Measurements from ENCODE around the gene POLR2A. TPM values are rescaled to one million over a fixed set of nuclear protein-coding genes. Genes with fewer than 3 reads are reported as not detected.

The POLR2A gene
- total and polyA plus RNA-seq, 2 of the 13 experiments (the other 11 are each of a cell fraction or from before 2014, with no cell fraction given): 17.8 to 18.3 TPM

- TF ChIP-seq ZNF225 (CRISPR knock-in tag; IDR thresholded peaks at IDR 0.05) (no peak), ZNF691 (CRISPR knock-in tag; IDR thresholded peaks at IDR 0.05; ENCODE audit: borderline replicate concordance, low read depth) (no peak), ZNF552 (CRISPR knock-in tag; IDR thresholded peaks at IDR 0.05; ENCODE audit: borderline replicate concordance) (no peak), MAZ (IDR thresholded peaks at IDR 0.05; ENCODE audit: borderline replicate concordance, low read depth, low read length) (no peak), MAZ (CRISPR knock-in tag; IDR thresholded peaks at IDR 0.05; ENCODE audit: low read depth) (no peak), CREB3 (CRISPR knock-in tag; IDR thresholded peaks at IDR 0.05) (no peak), SAP130 (CRISPR knock-in tag; IDR thresholded peaks at IDR 0.05; ENCODE audit: low read depth) (no peak), SNAI1 (CRISPR knock-in tag; IDR thresholded peaks at IDR 0.05; ENCODE audit: borderline replicate concordance) (no peak), ZNF546 (CRISPR knock-in tag; conservative IDR thresholded peaks at IDR 0.05) (no peak), PCBP1 (IDR thresholded peaks at IDR 0.05; ENCODE audit: borderline replicate concordance, low read depth, low read length) (0 out of 2 replicates have a peak, but pooled peaks have one; percentile 19), ZNF205 (CRISPR knock-in tag; IDR thresholded peaks at IDR 0.05) (no peak), ATF3 (CRISPR knock-in tag; IDR thresholded peaks at IDR 0.05) (no peak), ISL2 (CRISPR knock-in tag; IDR thresholded peaks at IDR 0.05) (no peak), NR3C1 (CRISPR knock-in tag; IDR thresholded peaks at IDR 0.05) (no peak), RAD21 (CRISPR knock-in tag; IDR thresholded peaks at IDR 0.05) (no peak), ZNF703 (CRISPR knock-in tag; IDR thresholded peaks at IDR 0.05; ENCODE audit: borderline replicate concordance) (no peak), MED13 (CRISPR knock-in tag; IDR thresholded peaks at IDR 0.05) (no peak), KLF9 (CRISPR knock-in tag; IDR thresholded peaks at IDR 0.05; ENCODE audit: low read depth) (no peak)
- TF ChIP-seq, protein P1, sequence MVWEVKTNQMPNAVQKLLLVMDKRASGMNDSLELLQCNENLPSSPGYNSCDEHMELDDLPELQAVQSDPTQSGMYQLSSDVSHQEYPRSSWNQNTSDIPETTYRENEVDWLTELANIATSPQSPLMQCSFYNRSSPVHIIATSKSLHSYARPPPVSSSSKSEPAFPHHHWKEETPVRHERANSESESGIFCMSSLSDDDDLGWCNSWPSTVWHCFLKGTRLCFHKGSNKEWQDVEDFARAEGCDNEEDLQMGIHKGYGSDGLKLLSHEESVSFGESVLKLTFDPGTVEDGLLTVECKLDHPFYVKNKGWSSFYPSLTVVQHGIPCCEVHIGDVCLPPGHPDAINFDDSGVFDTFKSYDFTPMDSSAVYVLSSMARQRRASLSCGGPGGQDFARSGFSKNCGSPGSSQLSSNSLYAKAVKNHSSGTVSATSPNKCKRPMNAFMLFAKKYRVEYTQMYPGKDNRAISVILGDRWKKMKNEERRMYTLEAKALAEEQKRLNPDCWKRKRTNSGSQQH (CRISPR knock-in tag; IDR thresholded peaks at IDR 0.05; ENCODE audit: low read depth): no peak
Measured at GRCh38 chr17:7435676-7436555, 48.2 kb upstream of the POLR2A start (continued).

Data from HepG2 (cell line).